Muscle layer of duodenum (tissue), 2 donors: ENCODE measurements around the gene EFCAB9.

Experiments used
- H3K27ac ChIP-seq: one replicate; pipeline ENCODE4 v1.7.0; 2013; ENCODE audit warnings: mild to moderate bottlenecking, low read length
- H3K27me3 ChIP-seq: one replicate; pipeline ENCODE4 v1.7.0; 2013; ENCODE audit warnings: low read depth, mild to moderate bottlenecking, control low read depth, low read length
- H3K36me3 ChIP-seq, 2 donors: one replicate each; pipeline ENCODE4 v1.7.0; 2013; ENCODE audit warnings: low read length in 2 of 2, control low read depth in 1 of 2, mild to moderate bottlenecking in 1 of 2; ENCODE audit not compliant: insufficient read depth in 2 of 2, control insufficient read depth in 1 of 2
- H3K4me1 ChIP-seq, 2 donors: one replicate each; pipeline ENCODE4 v1.7.0; 2013; ENCODE audit warnings: low read length in 2 of 2, mild to moderate bottlenecking in 2 of 2, control low read depth in 1 of 2, moderate library complexity in 1 of 2; ENCODE audit not compliant: insufficient read depth in 2 of 2, control insufficient read depth in 1 of 2
- H3K4me3 ChIP-seq, 2 donors: one replicate each; pipeline ENCODE4 v1.7.0; 2013; ENCODE audit warnings: low read length in 2 of 2, low read depth in 1 of 2, mild to moderate bottlenecking in 1 of 2
- H3K9me3 ChIP-seq, 2 donors: one replicate each; pipeline ENCODE4 v1.7.0; 2013; ENCODE audit warnings: low read length in 2 of 2, control low read depth in 1 of 2, mild to moderate bottlenecking in 1 of 2; ENCODE audit not compliant: control insufficient read depth in 1 of 2
- donor health status: healthy.

EFCAB9 gene

GRCh38 chr5:172219296-172219695 lies 25.3 kb downstream of the EFCAB9 start:
- peaks cover 0 to 18% of the 10 kb centered on the region in 2 donors for H3K36me3 ChIP-seq
- H3K9me3 ChIP-seq, result peaks cover 0 to 5% of the 10 kb centered on the region in 2 donors

GRCh38 chr5:172223901-172224873 lies 30.2 kb downstream of the EFCAB9 start:
- no peak overlapping the region for H3K27ac ChIP-seq

More at GRCh38 chr5:172219296-172219695, 25.3 kb downstream of the EFCAB9 start:
- Histone ChIP-seq H3K27me3 (no peaks in the 10 kb centered on the region), H3K4me1 (no peaks in the 10 kb centered on the region), H3K4me3 (no peak overlapping the region), H3K27ac (no peak overlapping the region)

GRCh38 chr5:172224996-172225395 lies 31.0 kb downstream of the EFCAB9 start:
- Histone ChIP-seq H3K36me3 (peaks cover 7 to 10% of the 10 kb centered on the region in 2 donors), H3K9me3 (no peaks in the 10 kb centered on the region), H3K27ac (no peak overlapping the region), H3K4me3 (no peak overlapping the region), H3K27me3 (no peaks in the 10 kb centered on the region), H3K4me1 (no peaks in the 10 kb centered on the region)

More at GRCh38 chr5:172223901-172224873, 30.2 kb downstream of the EFCAB9 start:
- Histone ChIP-seq H3K4me1 (no peaks in the 10 kb centered on the region), H3K9me3 (peaks cover 0 to 5% of the 10 kb centered on the region in 2 donors), H3K36me3 (peaks cover 7 to 18% of the 10 kb centered on the region in 2 donors), H3K27me3 (no peaks in the 10 kb centered on the region), H3K4me3 (no peak overlapping the region)

- H3K9me3 ChIP-seq, result no peaks in the 10 kb centered on the region
- no peak overlapping the region for H3K4me3 ChIP-seq
- peaks cover 8 to 9% of the 10 kb centered on the region in 2 donors for H3K36me3 ChIP-seq
- no peaks in the 10 kb centered on the region for H3K27me3 ChIP-seq
- no peaks in the 10 kb centered on the region for H3K4me1 ChIP-seq
- H3K27ac ChIP-seq, result no peak overlapping the region
These were observed 35.9 kb downstream of the EFCAB9 start for GRCh38 chr5:172229904-172230303.

GRCh38 chr5:172234031-172234430 lies 40.1 kb downstream of the EFCAB9 start:
- Histone ChIP-seq H3K4me3 (no peak overlapping the region), H3K27ac (no peak overlapping the region), H3K4me1 (peaks cover 4 to 7% of the 10 kb centered on the region in 2 donors), H3K9me3 (no peaks in the 10 kb centered on the region), H3K27me3 (no peaks in the 10 kb centered on the region), H3K36me3 (peaks cover 3 to 4% of the 10 kb centered on the region in 2 donors)

- no peaks in the 10 kb centered on the region for H3K27me3 ChIP-seq
- peaks cover 4 to 7% of the 10 kb centered on the region in 2 donors for H3K4me1 ChIP-seq
- no peak overlapping the region for H3K4me3 ChIP-seq
- H3K36me3 ChIP-seq, result peaks cover 2 to 4% of the 10 kb centered on the region in 2 donors
- no peaks in the 10 kb centered on the region for H3K9me3 ChIP-seq
- H3K27ac ChIP-seq, result no peak overlapping the region
These were observed 41.3 kb downstream of the EFCAB9 start for GRCh38 chr5:172235132-172235780.

GRCh38 chr5:172235827-172236736 lies 42.1 kb downstream of the EFCAB9 start:
- Histone ChIP-seq H3K36me3 (peaks cover 0 to 4% of the 10 kb centered on the region in 2 donors), H3K27ac (no peak overlapping the region), H3K4me3 (no peak overlapping the region), H3K27me3 (no peaks in the 10 kb centered on the region), H3K4me1 (peaks cover 4 to 7% of the 10 kb centered on the region in 2 donors), H3K9me3 (no peaks in the 10 kb centered on the region)

- H3K27me3 ChIP-seq, result no peaks in the 10 kb centered on the region
- peaks cover 0 to 2% of the 10 kb centered on the region in 2 donors for H3K36me3 ChIP-seq
- peaks cover 4 to 7% of the 10 kb centered on the region in 2 donors for H3K4me1 ChIP-seq
- no peak overlapping the region for H3K27ac ChIP-seq
- no peaks in the 10 kb centered on the region for H3K9me3 ChIP-seq
- no peak overlapping the region for H3K4me3 ChIP-seq
These were observed 44.4 kb downstream of the EFCAB9 start for GRCh38 chr5:172238334-172238733.

- H3K9me3 ChIP-seq, result no peaks in the 10 kb centered on the region
- no peaks in the 10 kb centered on the region for H3K36me3 ChIP-seq
- peaks cover 0 to 7% of the 10 kb centered on the region in 2 donors for H3K4me1 ChIP-seq
- no peaks in the 10 kb centered on the region for H3K27me3 ChIP-seq
- H3K27ac ChIP-seq, result no peak overlapping the region
- H3K4me3 ChIP-seq, result no peak overlapping the region
These were observed 49.3 kb downstream of the EFCAB9 start for GRCh38 chr5:172243302-172243701.

GRCh38 chr5:172245046-172245445 lies 51.1 kb downstream of the EFCAB9 start:
- Histone ChIP-seq H3K27ac (no peak overlapping the region), H3K27me3 (no peaks in the 10 kb centered on the region), H3K36me3 (no peaks in the 10 kb centered on the region), H3K4me3 (no peak overlapping the region), H3K9me3 (no peaks in the 10 kb centered on the region), H3K4me1 (peaks cover 0 to 7% of the 10 kb centered on the region in 2 donors)
